ENCODE data around the gene ADCY1.
A peak's percentile ranks its signal among the peaks of the same experiment; 100 is the strongest.

ADCY1 gene

DNA sequence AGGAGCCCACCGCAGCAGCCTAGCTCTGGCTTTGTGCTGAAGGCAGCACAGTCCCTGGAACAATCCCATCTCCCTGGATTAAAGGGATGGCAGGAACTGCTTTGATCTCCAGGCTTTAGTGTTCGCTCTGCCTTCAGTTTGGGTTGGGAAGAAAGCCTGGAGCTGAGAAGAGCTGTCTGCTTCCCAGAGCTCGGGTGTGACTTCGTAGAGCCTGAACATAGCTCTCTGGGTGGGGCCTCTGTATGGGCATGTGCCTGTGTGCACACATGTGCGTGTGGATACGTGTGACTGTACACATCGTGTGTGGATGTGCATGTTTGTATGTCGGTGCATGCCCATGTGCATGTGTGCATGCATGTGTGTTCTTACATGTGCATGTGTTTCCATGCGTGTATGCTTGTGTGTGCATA, 8.7 kb downstream of the ADCY1 start:
- H3K9ac ChIP-seq (ENCODE audit: low read length) = no peak overlapping the region
- H2BK15ac ChIP-seq (replicated peaks; ENCODE audit: low read depth) = no peak overlapping the region
- H4K8ac ChIP-seq (ENCODE audit: low read depth, low read length) = no peak overlapping the region
- H3K79me2 ChIP-seq (ENCODE audit: control insufficient read depth, insufficient read depth, low read length) = no peaks in the 10 kb centered on the region
- H2AK5ac ChIP-seq (ENCODE audit: low read length) = no peak overlapping the region
- no peak overlapping the region for H2BK120ac ChIP-seq (ENCODE audit: low read depth, low read length)
- no peak overlapping the region for H3K4me2 ChIP-seq (ENCODE audit: low read length)
- H2BK5ac ChIP-seq (ENCODE audit: low read length) = no peak overlapping the region
- H3K23ac ChIP-seq (ENCODE audit: low read length) = no peak overlapping the region
- no peak overlapping the region for H3K18ac ChIP-seq (ENCODE audit: low read length)
- no peak overlapping the region for H3K4ac ChIP-seq (ENCODE audit: low read depth, low read length)
- no peak overlapping the region for H4K5ac ChIP-seq (ENCODE audit: low read length)
- no peaks in the 10 kb centered on the region for H3K36me3 ChIP-seq (ENCODE audit: control insufficient read depth, insufficient read depth, low read length)
- no peak overlapping the region for H3K4me3 ChIP-seq (ENCODE audit: low read length)
- H3K4me1 ChIP-seq (ENCODE audit: control insufficient read depth, low read depth, low read length) = peaks cover 9% of the 10 kb centered on the region
- WGBS (ENCODE audit: extremely low coverage, insufficient coverage, low lambda C conversion rate) = no CpG with 5 or more reads among the region's 9 CpGs
- peak; percentile 53 for DNase-seq
- H3K27me3 ChIP-seq (ENCODE audit: insufficient read depth, low read length, poor library complexity) = no peaks in the 10 kb centered on the region
- no peaks in the 10 kb centered on the region for H3K79me1 ChIP-seq (ENCODE audit: low read length)
- H3K27ac ChIP-seq (ENCODE audit: low read depth, low read length) = no peak overlapping the region
- H3K56ac ChIP-seq (ENCODE audit: low read length) = no peak overlapping the region

DNA sequence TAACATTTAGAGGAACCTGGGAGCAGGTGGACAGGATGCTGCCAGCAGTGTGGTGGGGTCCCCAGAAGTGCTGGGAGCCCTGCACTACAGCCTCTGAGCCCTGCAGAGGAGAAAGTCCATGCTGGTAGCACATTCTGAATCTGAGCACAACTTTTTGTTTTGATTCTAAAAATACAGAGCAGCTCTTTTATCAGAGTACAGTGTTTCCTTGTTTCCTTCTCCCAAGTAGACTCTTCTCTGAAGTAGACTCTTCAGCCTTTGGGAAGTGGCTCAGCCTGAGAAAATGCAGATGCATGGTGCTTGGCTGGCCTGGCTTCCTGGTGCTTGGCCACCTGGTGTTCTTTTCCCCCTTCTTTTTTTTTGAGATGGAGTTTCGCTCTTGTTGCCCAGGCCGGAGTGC, 9.1 kb downstream of the ADCY1 start:
- Histone ChIP-seq H4K8ac (ENCODE audit: low read depth, low read length) (no peak overlapping the region), H3K9ac (ENCODE audit: low read length) (no peak overlapping the region), H3K4ac (ENCODE audit: low read depth, low read length) (no peak overlapping the region), H3K4me2 (ENCODE audit: low read length) (no peak overlapping the region), H3K4me1 (ENCODE audit: control insufficient read depth, low read depth, low read length) (peaks cover 9% of the 10 kb centered on the region), H3K27ac (ENCODE audit: low read depth, low read length) (no peak overlapping the region), H2BK15ac (replicated peaks; ENCODE audit: low read depth) (no peak overlapping the region), H3K56ac (ENCODE audit: low read length) (no peak overlapping the region), H3K23ac (ENCODE audit: low read length) (no peak overlapping the region), H3K27me3 (ENCODE audit: insufficient read depth, low read length, poor library complexity) (no peaks in the 10 kb centered on the region), H3K36me3 (ENCODE audit: control insufficient read depth, insufficient read depth, low read length) (no peaks in the 10 kb centered on the region), H3K79me2 (ENCODE audit: control insufficient read depth, insufficient read depth, low read length) (no peaks in the 10 kb centered on the region), H4K5ac (ENCODE audit: low read length) (no peak overlapping the region), H2BK5ac (ENCODE audit: low read length) (no peak overlapping the region), H3K18ac (ENCODE audit: low read length) (no peak overlapping the region), H2AK5ac (ENCODE audit: low read length) (no peak overlapping the region), H3K79me1 (ENCODE audit: low read length) (no peaks in the 10 kb centered on the region), H3K4me3 (ENCODE audit: low read length) (no peak overlapping the region), H2BK120ac (ENCODE audit: low read depth, low read length) (no peak overlapping the region)
- DNase-seq = no peak
- no CpG with 5 or more reads among the region's 2 CpGs for WGBS (ENCODE audit: extremely low coverage, insufficient coverage, low lambda C conversion rate)

DNA sequence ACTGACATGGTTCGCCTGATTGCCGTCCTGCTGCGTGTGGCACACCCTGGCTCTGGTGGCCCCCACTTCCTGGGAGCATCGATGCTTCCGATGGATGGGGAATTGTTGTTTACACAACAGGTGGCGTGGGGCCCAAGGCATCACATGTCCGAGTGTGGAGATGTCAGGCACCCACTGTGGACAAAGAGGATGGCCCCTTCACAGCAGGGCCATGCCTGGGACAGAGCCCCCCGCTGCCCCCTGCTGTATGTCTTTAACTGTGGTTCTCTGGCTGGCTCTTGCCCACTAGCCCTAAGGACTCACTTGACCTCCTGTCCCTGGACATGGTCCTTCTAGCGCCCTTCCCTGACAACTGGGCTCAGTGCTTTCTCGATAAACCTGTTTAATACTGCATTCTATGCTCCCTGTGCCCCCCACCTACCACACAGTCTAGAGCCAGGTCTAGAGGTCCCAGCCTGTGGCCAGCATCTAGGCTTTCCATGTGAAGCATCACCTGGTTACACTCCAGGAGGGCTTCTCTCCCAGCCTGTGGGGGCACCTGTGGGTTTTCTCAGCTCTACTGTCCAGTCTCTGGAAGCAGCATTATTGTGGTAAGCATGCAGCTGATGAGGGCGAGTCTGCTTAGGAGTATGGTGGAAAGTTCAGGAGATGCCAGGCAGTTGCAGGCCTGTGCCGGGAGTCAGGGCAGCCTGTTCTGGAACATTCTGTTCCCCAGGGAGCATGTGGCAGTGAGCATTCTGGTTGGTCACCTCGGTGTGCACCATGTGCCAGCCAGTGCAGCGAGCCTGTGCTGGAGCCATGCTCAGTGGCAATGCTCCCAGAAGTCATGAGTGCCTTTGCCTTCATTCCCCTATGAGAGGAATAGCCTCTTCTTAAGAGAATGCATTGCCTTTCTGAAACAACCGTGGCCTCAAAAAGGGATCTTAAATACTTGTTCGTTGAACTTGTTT, 10.4 kb downstream of the ADCY1 start:
- DNase-seq = no peak
- Histone ChIP-seq H3K4me1 (ENCODE audit: control insufficient read depth, low read depth, low read length) (peaks cover 8% of the 10 kb centered on the region), H2BK5ac (ENCODE audit: low read length) (no peak overlapping the region), H2BK15ac (replicated peaks; ENCODE audit: low read depth) (no peak overlapping the region), H4K5ac (ENCODE audit: low read length) (no peak overlapping the region), H3K56ac (ENCODE audit: low read length) (no peak overlapping the region), H3K79me1 (ENCODE audit: low read length) (no peaks in the 10 kb centered on the region), H3K18ac (ENCODE audit: low read length) (no peak overlapping the region), H2BK120ac (ENCODE audit: low read depth, low read length) (no peak overlapping the region), H3K4ac (ENCODE audit: low read depth, low read length) (no peak overlapping the region), H4K8ac (ENCODE audit: low read depth, low read length) (no peak overlapping the region), H3K79me2 (ENCODE audit: control insufficient read depth, insufficient read depth, low read length) (no peaks in the 10 kb centered on the region), H3K9ac (ENCODE audit: low read length) (no peak overlapping the region), H3K27ac (ENCODE audit: low read depth, low read length) (no peak overlapping the region), H2AK5ac (ENCODE audit: low read length) (no peak overlapping the region), H3K4me3 (ENCODE audit: low read length) (no peak overlapping the region), H3K4me2 (ENCODE audit: low read length) (no peak overlapping the region), H3K23ac (ENCODE audit: low read length) (no peak overlapping the region), H3K27me3 (ENCODE audit: insufficient read depth, low read length, poor library complexity) (no peaks in the 10 kb centered on the region), H3K36me3 (ENCODE audit: control insufficient read depth, insufficient read depth, low read length) (no peaks in the 10 kb centered on the region)
- no CpG with 5 or more reads among the region's 16 CpGs for WGBS (ENCODE audit: extremely low coverage, insufficient coverage, low lambda C conversion rate)

DNA sequence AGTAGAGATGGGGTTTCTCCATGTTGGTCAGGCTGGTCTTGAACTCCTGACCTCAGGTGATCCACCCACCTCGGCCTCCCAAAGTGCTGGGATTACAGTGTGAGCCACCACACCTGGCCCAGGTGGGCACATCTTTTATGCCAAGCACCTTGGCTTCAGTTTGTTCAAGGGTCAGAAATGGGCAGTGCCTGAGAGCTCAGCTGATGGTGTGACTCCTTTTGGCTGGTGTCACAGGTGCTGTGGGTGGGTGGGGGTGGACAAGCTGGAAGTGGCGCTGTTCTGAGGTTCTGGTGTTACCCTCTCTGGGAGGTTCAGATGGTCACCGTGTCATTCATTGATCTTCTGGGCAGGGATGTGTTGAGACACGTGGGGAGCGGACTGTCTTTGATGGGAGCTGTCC, 11.5 kb downstream of the ADCY1 start:
- H3K4me2 ChIP-seq (ENCODE audit: low read length) = no peak overlapping the region
- no peak overlapping the region for H3K4me3 ChIP-seq (ENCODE audit: low read length)
- no peak overlapping the region for H3K27ac ChIP-seq (ENCODE audit: low read depth, low read length)
- no peaks in the 10 kb centered on the region for H3K27me3 ChIP-seq (ENCODE audit: insufficient read depth, low read length, poor library complexity)
- H3K56ac ChIP-seq (ENCODE audit: low read length) = no peak overlapping the region
- H3K4ac ChIP-seq (ENCODE audit: low read depth, low read length) = no peak overlapping the region
- H3K23ac ChIP-seq (ENCODE audit: low read length) = no peak overlapping the region
- H3K79me1 ChIP-seq (ENCODE audit: low read length) = no peaks in the 10 kb centered on the region
- no peaks in the 10 kb centered on the region for H3K79me2 ChIP-seq (ENCODE audit: control insufficient read depth, insufficient read depth, low read length)
- no peak overlapping the region for H2BK120ac ChIP-seq (ENCODE audit: low read depth, low read length)
- no CpG with 5 or more reads among the region's 5 CpGs for WGBS (ENCODE audit: extremely low coverage, insufficient coverage, low lambda C conversion rate)
- no peak overlapping the region for H2AK5ac ChIP-seq (ENCODE audit: low read length)
- H4K5ac ChIP-seq (ENCODE audit: low read length) = no peak overlapping the region
- H3K9ac ChIP-seq (ENCODE audit: low read length) = no peak overlapping the region
- H3K18ac ChIP-seq (ENCODE audit: low read length) = no peak overlapping the region
- H3K36me3 ChIP-seq (ENCODE audit: control insufficient read depth, insufficient read depth, low read length) = no peaks in the 10 kb centered on the region
- no peak overlapping the region for H2BK5ac ChIP-seq (ENCODE audit: low read length)
- no peak overlapping the region for H2BK15ac ChIP-seq (replicated peaks; ENCODE audit: low read depth)
- H4K8ac ChIP-seq (ENCODE audit: low read depth, low read length) = no peak overlapping the region
- H3K4me1 ChIP-seq (ENCODE audit: control insufficient read depth, low read depth, low read length) = peaks cover 7% of the 10 kb centered on the region
- DNase-seq = no peak

DNA sequence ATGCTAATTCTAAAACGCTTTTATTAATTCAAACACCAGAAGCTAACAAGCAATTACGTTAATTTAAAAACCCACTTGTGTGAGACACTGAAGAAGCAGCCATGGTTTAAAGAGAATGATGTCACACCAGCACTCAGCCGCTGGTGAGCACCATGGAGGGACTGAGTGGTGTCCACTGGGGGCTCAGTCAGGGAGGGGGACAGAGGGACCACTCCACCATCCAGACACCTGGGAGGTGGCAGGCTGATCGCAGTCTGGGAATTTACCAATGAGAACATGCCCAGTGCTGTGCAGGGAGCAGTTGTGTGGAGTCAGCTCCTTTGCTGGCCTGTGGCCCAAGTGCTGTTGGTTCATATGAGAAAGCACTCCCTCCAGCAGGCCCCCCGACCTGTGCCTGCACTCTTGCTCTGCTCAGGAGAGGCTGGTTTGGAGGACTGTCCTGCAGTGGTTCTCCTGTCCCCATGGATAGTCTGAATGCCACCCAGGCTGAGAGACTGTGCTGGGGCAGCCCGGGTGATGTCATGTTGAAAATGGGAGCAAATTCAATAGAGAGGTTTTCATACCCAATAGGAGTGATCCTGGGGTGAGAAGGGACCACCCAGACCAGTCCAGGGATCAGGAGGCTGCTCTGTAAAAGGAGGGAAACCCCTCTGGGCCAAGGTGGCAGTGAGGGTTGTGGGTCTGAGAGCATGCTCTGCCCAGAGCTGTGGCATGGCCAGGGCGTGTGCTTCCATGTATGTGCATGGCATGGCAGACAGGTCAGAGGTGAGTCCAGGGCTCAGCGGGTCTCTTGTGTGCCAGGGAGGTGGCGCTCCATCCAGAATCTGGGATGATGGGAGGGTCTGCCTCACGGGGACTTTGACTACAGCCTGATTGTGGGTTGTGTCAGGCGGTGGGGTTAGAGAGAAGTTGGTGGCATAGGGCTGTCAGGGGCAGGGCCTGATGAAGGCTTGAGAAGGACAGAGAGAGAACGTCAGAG, 12.7 kb downstream of the ADCY1 start:
- no peak overlapping the region for H3K4ac ChIP-seq (ENCODE audit: low read depth, low read length)
- H4K8ac ChIP-seq (ENCODE audit: low read depth, low read length) = no peak overlapping the region
- H3K4me3 ChIP-seq (ENCODE audit: low read length) = no peak overlapping the region
- H3K18ac ChIP-seq (ENCODE audit: low read length) = no peak overlapping the region
- no peaks in the 10 kb centered on the region for H3K79me2 ChIP-seq (ENCODE audit: control insufficient read depth, insufficient read depth, low read length)
- H3K23ac ChIP-seq (ENCODE audit: low read length) = no peak overlapping the region
- H3K56ac ChIP-seq (ENCODE audit: low read length) = no peak overlapping the region
- WGBS (ENCODE audit: extremely low coverage, insufficient coverage, low lambda C conversion rate) = no CpG with 5 or more reads among the region's 12 CpGs
- H2BK5ac ChIP-seq (ENCODE audit: low read length) = no peak overlapping the region
- H3K36me3 ChIP-seq (ENCODE audit: control insufficient read depth, insufficient read depth, low read length) = no peaks in the 10 kb centered on the region
- H4K5ac ChIP-seq (ENCODE audit: low read length) = no peak overlapping the region
- no peak overlapping the region for H3K9ac ChIP-seq (ENCODE audit: low read length)
- H3K27ac ChIP-seq (ENCODE audit: low read depth, low read length) = no peak overlapping the region
- no peaks in the 10 kb centered on the region for H3K27me3 ChIP-seq (ENCODE audit: insufficient read depth, low read length, poor library complexity)
- H2AK5ac ChIP-seq (ENCODE audit: low read length) = no peak overlapping the region
- no peaks in the 10 kb centered on the region for H3K79me1 ChIP-seq (ENCODE audit: low read length)
- H3K4me1 ChIP-seq (ENCODE audit: control insufficient read depth, low read depth, low read length) = peaks cover 7% of the 10 kb centered on the region
- H2BK15ac ChIP-seq (replicated peaks; ENCODE audit: low read depth) = no peak overlapping the region
- no peak overlapping the region for H3K4me2 ChIP-seq (ENCODE audit: low read length)
- no peak overlapping the region for H2BK120ac ChIP-seq (ENCODE audit: low read depth, low read length)
- no peak for DNase-seq

Measured in mesendoderm (in vitro differentiated cells).